HS-27A (cell line): ENCODE data around the gene GLI3.

Experiments used
- DNase-seq: peaks from one replicate; pipeline ENCODE4 v3.0.0-alpha.2; 2012; ENCODE audit warnings: low read depth, missing footprints

The GLI3 gene

GRCh38 chr7:42143711-42144600 is 93.1 kb downstream of the GLI3 start:
- DNase-seq: no peak

DNA sequence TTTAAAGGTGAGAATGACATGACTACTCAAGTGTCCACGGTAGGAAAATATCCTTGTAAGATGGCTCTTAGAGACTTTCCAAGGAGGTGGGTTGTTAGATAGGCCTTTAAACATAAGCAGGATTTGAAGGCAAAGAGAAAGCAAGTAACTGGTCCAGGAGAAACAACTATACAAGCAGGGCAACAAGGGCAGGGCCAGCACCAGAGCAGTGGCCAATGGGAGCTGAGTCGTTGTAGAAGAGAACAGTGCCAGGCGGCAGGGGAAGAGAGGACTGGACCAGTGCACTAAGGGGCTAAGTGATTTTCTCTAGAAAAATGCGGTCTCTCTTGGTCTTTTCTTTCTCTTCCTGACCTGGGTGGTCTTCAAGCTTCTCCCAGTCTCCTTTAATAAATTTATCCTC is 94.9 kb downstream of the GLI3 start:
- DNase-seq: no peak

DNA sequence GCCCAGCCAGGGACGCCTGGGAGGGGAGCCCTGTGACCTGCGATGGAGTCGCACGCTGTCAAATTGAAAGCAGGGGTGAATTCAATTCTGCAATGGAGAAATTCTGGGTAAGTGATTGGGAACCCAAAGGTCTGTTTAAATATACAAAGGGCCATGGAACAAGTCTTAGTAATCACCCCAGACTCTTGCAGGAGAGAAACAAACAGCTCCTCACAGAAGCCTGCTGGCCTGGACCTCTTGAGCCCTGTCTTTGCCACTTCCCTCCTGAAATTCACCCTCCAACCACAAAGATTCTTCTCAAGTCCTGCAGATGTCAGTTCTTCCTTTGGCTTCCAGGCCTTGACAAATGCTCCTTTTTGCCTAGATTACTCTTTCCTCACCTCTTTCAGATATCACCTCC is 97.3 kb downstream of the GLI3 start:
- DNase-seq: no peak

DNA sequence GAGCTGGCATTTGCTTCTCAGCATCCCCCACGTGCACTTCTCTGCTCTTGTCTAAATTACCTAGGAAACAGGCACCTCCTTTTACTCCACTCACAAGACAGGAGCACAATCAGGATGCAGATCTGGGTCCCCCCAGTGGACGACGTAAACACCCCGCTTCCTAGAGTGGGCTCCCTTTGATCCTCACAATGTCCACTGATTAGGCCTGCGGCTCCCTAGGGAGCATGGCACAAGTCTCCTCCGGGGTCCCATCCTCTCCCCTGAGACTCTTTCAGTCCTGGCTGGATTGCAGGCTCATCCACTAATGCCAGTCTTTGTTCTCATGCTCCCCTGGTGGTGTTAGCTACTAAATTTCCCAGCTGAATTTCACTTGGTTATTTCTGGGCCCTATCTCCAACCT is 98.3 kb downstream of the GLI3 start:
- DNase-seq: no peak

GRCh38 chr7:42137941-42138340 is 99.1 kb downstream of the GLI3 start:
- DNase-seq: no peak

DNA sequence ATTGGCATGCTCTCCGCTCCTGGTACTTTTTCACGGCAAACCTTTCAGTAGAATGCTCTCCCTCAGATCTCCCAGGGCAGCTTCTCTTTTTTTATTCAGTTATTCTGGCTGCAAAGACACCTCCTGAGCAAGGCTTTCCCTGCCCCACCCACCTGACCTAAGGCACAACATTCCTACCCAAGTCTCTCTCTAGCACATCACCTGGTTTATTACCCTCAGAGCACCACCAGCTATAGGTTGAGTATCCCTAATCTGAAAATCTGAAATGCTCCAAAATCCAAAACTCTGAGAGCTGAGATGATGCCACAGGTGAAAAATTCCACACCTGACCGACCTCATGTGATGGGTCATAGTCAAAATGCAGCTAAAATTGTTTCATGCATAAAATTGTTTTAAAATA is 99.6 kb downstream of the GLI3 start:
- no peak for DNase-seq

- DNase-seq: no peak
Observed at GRCh38 chr7:42135728-42136127, 101.3 kb downstream of the GLI3 start.

- no peak for DNase-seq
Observed at GRCh38 chr7:42134276-42134876, 102.6 kb downstream of the GLI3 start.

DNA sequence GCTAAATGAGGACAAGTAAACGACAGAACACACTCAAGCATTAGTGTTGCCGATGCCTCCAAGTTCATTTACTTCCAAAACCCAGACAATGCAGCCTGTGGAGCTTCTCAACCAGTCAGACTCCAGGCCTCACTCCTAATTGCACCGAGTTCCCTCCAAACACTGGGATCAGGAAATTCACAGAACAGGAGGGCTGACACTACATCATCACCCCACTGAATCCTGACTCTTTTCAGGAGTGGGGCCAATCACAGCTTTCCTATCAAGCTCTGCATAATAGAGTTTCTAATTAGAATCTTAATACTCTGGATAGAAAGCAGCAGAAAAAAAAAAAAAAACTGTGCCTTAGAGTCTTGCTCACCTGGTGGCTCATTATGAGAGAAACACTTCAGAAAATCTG is 103.7 kb downstream of the GLI3 start:
- DNase-seq: no peak

DNA sequence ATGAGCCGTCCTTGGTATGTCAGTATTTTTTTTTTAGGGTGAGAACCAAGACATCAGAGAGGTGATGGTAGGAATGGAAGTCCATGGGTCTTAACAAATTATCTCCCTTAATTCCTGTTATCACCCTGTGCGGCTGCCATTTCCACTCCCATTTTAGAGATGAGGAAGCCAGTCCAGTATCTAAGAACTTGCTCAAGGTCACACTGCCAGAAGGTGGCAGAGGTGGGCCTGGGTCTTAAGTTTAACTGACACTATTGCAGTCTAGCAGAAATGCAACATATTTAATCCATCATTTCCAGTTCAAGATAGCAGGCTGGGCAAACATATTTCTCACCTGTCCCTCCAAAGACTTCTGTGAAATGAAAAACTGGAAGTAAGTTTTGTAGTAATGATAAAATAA is 108.3 kb downstream of the GLI3 start:
- no peak for DNase-seq

DNA sequence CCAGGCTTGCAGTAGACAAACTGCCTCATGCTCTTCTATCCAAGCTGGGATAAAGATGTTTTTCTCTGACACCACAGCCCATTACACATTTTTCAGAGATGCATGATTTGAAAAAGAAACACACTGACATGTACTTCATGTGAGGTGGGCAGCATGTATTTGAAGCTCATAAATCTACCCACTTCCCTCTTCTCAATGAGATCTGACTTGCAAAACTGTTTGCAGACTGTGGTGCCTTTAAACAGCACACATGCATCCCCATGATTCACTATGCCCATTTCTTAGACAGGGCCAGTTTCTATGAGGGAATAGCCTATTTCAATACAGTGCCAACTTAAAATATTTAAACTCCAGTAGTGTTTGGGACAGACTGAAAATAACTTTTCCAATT is 109.8 kb downstream of the GLI3 start:
- no peak for DNase-seq

DNA sequence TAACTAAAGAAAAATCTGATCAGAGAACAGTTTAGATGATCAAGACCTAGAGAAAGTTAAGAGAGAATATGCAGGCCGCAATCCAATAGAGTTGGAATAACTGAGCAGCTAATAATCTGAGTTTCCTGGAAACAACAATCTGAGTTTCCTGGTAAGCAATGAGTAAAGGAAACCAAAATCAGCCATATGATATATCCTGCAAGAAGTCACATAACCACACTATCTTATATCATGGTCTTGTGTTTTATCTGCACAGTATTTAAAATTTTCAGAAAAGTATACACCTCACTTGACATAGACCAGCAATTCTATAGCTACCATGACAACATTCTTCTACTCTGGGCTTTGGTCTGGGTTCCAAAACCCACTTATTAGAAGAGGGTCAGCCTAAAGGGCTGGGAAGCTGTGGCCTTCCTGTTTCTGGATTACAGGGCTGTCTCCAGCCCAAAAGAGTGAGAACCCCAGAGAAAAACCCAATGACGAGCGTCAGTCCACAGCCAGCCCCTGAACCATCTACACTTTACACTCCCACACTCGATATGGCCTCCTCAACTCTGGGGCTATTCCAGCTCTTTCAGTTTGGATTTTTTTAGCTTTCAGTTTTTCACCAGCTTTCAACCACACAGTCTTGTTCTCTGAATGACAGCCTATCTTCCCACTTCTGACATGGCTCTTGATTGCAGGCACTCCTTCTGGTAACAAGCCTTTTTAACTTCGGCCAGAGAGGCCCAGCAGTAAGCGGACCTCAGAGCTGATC is 110.4 kb downstream of the GLI3 start:
- DNase-seq: no peak

DNA sequence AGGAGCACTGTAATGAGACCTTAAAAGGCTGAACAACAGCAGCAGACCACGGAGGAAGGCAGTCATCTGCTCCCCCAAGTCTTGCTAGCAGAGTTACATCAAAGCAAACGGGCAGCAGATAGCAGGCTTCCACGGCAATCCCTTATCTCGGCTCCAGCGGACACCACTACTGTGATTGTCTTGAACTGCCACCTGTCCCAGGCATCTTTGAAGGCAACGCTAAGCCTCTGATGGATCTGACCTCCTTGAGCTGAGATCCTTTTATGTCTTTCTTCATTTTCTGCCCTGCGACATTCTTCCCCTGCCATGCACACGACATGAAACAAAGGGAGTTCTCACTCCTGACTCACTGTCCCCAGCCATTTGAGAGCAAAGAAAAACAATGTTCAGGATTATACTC is 111.7 kb downstream of the GLI3 start:
- DNase-seq: no peak

DNA sequence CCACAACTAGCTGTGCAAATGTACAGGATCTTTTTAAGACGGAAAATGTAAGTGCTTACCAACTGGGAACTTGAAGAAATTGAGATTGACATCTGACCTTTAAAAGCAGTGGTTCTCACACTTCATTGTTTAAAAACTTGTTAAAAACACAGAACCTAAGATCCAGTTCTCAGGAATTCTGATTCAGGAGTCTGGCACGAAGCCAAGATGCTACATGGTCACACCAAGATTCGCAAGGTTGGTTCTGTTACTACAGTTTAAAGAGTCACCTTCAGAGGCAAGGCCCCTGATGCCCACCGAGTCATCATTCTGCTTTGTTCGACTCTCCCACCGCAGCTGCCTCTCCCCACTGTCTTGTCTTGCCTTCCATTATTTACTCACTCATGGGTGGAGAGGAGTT is 113.3 kb downstream of the GLI3 start:
- DNase-seq: no peak

DNA sequence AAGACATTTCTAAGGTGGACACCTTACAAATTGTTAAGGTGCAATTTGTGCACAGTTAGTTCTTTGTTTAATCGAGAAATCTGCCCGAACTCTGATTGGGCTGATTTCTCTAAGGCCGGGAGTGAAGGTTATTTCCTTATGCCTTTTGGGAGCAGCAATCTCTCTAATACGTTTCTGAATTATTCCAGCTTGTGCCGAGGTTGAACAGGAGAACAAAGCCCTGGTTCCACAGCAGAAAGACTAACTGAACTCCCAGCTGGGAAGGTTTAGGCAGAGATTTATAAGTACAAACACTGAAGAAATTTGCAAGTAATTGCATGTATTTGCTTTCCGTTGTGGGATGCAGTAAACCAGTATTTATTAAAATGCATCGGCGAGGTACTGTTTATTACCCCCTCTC is 116.8 kb downstream of the GLI3 start:
- no peak for DNase-seq

GRCh38 chr7:42117201-42117600 is 119.8 kb downstream of the GLI3 start:
- DNase-seq: no peak

DNA sequence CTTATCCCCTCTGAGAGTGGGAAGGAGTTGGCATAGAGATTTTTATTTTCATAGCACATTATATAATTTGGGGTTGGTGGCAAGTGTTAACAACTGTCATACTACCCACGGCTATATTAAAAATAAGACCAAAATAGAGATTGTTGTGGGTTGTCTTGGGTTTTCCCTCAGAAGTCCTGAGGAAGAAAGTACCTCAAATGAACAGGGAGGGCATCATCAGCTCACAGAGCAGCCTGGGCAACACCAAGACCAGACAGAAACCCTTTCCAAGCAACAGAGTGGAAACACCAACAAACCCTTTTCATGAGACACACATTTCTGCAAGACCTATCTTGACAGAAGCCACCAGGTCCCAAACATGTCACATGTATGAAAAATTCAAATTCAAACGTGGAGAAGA is 121.2 kb downstream of the GLI3 start:
- DNase-seq: no peak

- no peak for DNase-seq
Observed at GRCh38 chr7:42110333-42110732, 126.7 kb downstream of the GLI3 start.

- no peak for DNase-seq
Observed at GRCh38 chr7:42108803-42109528, 128.0 kb downstream of the GLI3 start.

GRCh38 chr7:42107484-42108240 is 129.3 kb downstream of the GLI3 start:
- DNase-seq: peak; percentile 33

DNA sequence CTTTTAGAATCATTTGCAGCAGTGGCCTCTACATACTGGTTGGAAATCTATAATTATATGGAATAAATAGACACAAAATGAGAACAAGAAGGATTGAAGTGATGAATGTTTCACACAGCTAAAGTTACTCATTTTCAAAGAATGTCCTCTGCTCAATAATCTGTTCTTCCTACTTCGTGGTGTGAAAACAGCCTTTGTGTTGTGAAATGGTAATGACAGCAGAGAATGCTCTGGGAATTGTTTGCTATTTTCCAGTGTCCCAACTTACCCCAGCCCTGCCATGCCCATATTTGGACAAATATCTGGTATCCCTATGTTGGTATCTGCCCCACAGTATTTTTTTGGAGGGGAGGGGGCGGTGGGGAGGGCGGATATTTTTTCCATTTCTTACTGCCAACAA is 130.4 kb downstream of the GLI3 start:
- no peak for DNase-seq
